IMR-90 (cell line): ENCODE measurements around the gene PSG4. TPM values are rescaled to one million over a fixed set of nuclear protein-coding genes. Genes with fewer than 3 reads are reported as not detected.
A peak's percentile ranks its signal among the peaks of the same experiment; 100 is the strongest.
"Not testable (repeated sequence)": the region's sequence is repeated elsewhere in the genome, so short reads cannot be mapped to it uniquely, and the experiment has no call there.

Experiments
- ATAC-seq: fragments of 200-7000 bp; cut with Tn5 transposase; 2 replicates; pipeline ENCODE4 v1.9.1; 2020; ENCODE audit warnings: low read depth, mild to moderate bottlenecking, moderate library complexity
- BruUV-seq: library from RNA; stranded (reverse); fragments of 400-500 nt; replicated peaks from 2 replicates; lab custom pipeline; 2021; lab: Mats Ljungman, UMichigan
- CTCF ChIA-PET: fragments of 300-600 bp; formaldehyde crosslinking; extraction: SDS; loops from one replicate; lab custom pipeline; 2021; ENCODE audit warnings: antibody characterized with exemption; lab: Yijun Ruan, JAX
- POLR2A ChIA-PET: fragments of 300-600 bp; sonication (Branson Sonifier 250); formaldehyde crosslinking; loops from one replicate; lab custom pipeline; 2022; ENCODE audit warnings: antibody characterized with exemption; ENCODE audit not compliant: unreplicated experiment; lab: Charles Lee
- DNase-seq: peaks from one replicate; pipeline ENCODE4 v3.0.0; 2013
- H2AFZ ChIP-seq: replicated peaks from 2 replicates; pipeline ENCODE3; 2013; ENCODE audit warnings: low read length, mild to moderate bottlenecking; ENCODE audit not compliant: poor library complexity
- H2AK5ac ChIP-seq: 2 replicates; pipeline ENCODE4 v1.6.1; 2013; ENCODE audit warnings: low read depth, low read length, inconsistent platforms
- H2AK9ac ChIP-seq: replicated peaks from 2 replicates; pipeline ENCODE3; 2013; ENCODE audit warnings: mild to moderate bottlenecking, low read depth, low read length, moderate library complexity; ENCODE audit not compliant: poor library complexity
- H2BK120ac ChIP-seq: 2 replicates; pipeline ENCODE4 v1.6.1; 2013; ENCODE audit warnings: low read depth, low read length, inconsistent platforms
- H2BK15ac ChIP-seq: 3 replicates; pipeline ENCODE4 v1.6.1; 2013; ENCODE audit warnings: low read depth, low read length, inconsistent platforms
- H2BK20ac ChIP-seq: 2 replicates; pipeline ENCODE4 v1.6.1; 2013; ENCODE audit warnings: low read depth, mild to moderate bottlenecking, inconsistent platforms, low read length, moderate library complexity
- H2BK5ac ChIP-seq: 2 replicates; pipeline ENCODE4 v1.6.1; 2013; ENCODE audit warnings: mild to moderate bottlenecking, low read depth, low read length, inconsistent platforms; ENCODE audit not compliant: poor library complexity, severe bottlenecking
- H3K14ac ChIP-seq: replicated peaks from 2 replicates; pipeline ENCODE4 v1.6.1; 2013; ENCODE audit warnings: low read depth, low read length, inconsistent platforms
- H3K18ac ChIP-seq: 2 replicates; pipeline ENCODE4 v1.6.1; 2013; ENCODE audit warnings: low read depth, low read length, control low read depth
- H3K23ac ChIP-seq: 2 replicates; pipeline ENCODE4 v1.6.1; 2013; ENCODE audit warnings: low read depth, low read length, inconsistent platforms
- H3K27ac ChIP-seq: 2 replicates; pipeline ENCODE4 v1.5.1; 2013; ENCODE audit warnings: mild to moderate bottlenecking, control low read depth, low read length; ENCODE audit not compliant: insufficient read depth
- H3K27me3 ChIP-seq: 2 replicates; pipeline ENCODE4 v1.6.1; 2013; ENCODE audit warnings: low read length; ENCODE audit not compliant: control insufficient read depth, insufficient read depth
- H3K36me3 ChIP-seq: 2 replicates; pipeline ENCODE4 v1.6.1; 2013; ENCODE audit warnings: low read length, mixed read lengths; ENCODE audit not compliant: control insufficient read depth, insufficient read depth
- H3K4ac ChIP-seq: 2 replicates; pipeline ENCODE4 v1.6.1; 2013; ENCODE audit warnings: low read depth, low read length, inconsistent platforms
- H3K4me1 ChIP-seq: 2 replicates; pipeline ENCODE4 v1.6.1; 2013; ENCODE audit warnings: low read length, mixed read lengths; ENCODE audit not compliant: control insufficient read depth, insufficient read depth
- H3K4me2 ChIP-seq: 2 replicates; pipeline ENCODE4 v1.6.1; 2013; ENCODE audit warnings: low read depth, mild to moderate bottlenecking, control low read depth, low read length, moderate library complexity
- H3K4me3 ChIP-seq: 2 replicates; pipeline ENCODE4 v1.5.1; 2013; ENCODE audit warnings: low read depth, mild to moderate bottlenecking, control low read depth, low read length, moderate library complexity; ENCODE audit not compliant: insufficient read depth
- H3K56ac ChIP-seq: 2 replicates; pipeline ENCODE4 v1.6.1; 2013; ENCODE audit warnings: low read length, inconsistent platforms; ENCODE audit not compliant: insufficient read depth; ENCODE audit errors: extremely low read depth
- H3K79me1 ChIP-seq, 2 experiments: 2 replicates each; pipeline ENCODE4 v1.6.1; 2013; ENCODE audit warnings: low read length in 2 of 2, inconsistent platforms in 1 of 2, low read depth in 1 of 2
- H3K9ac ChIP-seq: 2 replicates; pipeline ENCODE4 v1.6.1; 2013; ENCODE audit warnings: low read depth, low read length, control low read depth
- H3K9me1 ChIP-seq: 2 replicates; pipeline ENCODE4 v1.6.1; 2013; ENCODE audit warnings: low read length, inconsistent platforms; ENCODE audit not compliant: insufficient read depth
- H3K9me3 ChIP-seq: 2 replicates; pipeline ENCODE4 v1.6.1; 2013; ENCODE audit warnings: low read length; ENCODE audit not compliant: control insufficient read depth, insufficient read depth
- H4K20me1 ChIP-seq: 2 replicates; pipeline ENCODE4 v1.6.1; 2013; ENCODE audit warnings: low read length, inconsistent platforms; ENCODE audit not compliant: insufficient read depth
- H4K5ac ChIP-seq: 2 replicates; pipeline ENCODE4 v1.6.1; 2013; ENCODE audit warnings: mild to moderate bottlenecking, low read depth, low read length, control low read depth
- H4K8ac ChIP-seq, 2 experiments: 2 replicates each; pipeline ENCODE4 v1.6.1; 2013; ENCODE audit warnings: low read depth in 2 of 2, low read length in 2 of 2, control low read depth in 1 of 2, inconsistent platforms in 1 of 2
- H4K91ac ChIP-seq: 2 replicates; pipeline ENCODE4 v1.6.1; 2013; ENCODE audit warnings: low read depth, low read length, inconsistent platforms; ENCODE audit not compliant: insufficient read depth
- CEBPB ChIP-seq: IDR thresholded peaks from 2 replicates; pipeline ENCODE4 v1.6.1; 2012; ENCODE audit warnings: low read depth, low read length, improper control_type of control experiment
- CHD1 ChIP-seq: IDR thresholded peaks from 2 replicates; pipeline ENCODE4 v1.6.1; 2012; ENCODE audit warnings: low read depth, low read length, improper control_type of control experiment
- CTCF ChIP-seq: conservative IDR thresholded peaks from 2 replicates; pipeline ENCODE4 v1.5.1; 2012; ENCODE audit warnings: mild to moderate bottlenecking, low read depth, low read length, improper control_type of control experiment
- FOS ChIP-seq: fragments of 150-350 bp; IDR thresholded peaks from 2 replicates; pipeline ENCODE4 v1.6.1; 2016; ENCODE audit warnings: low read depth, low read length
- MAFK ChIP-seq: IDR thresholded peaks from 2 replicates; pipeline ENCODE4 v1.6.1; 2012; ENCODE audit warnings: low read depth, low read length, improper control_type of control experiment
- NFE2L2 ChIP-seq: fragments of 150-350 bp; IDR thresholded peaks from 2 replicates; pipeline ENCODE4 v1.6.1; 2016; ENCODE audit warnings: low read depth, mild to moderate bottlenecking, low read length
- POLR2A ChIP-seq: IDR thresholded peaks from 2 replicates; pipeline ENCODE4 v1.6.1; 2012; ENCODE audit warnings: mild to moderate bottlenecking, low read depth, low read length
- RAD21 ChIP-seq: IDR thresholded peaks from 2 replicates; pipeline ENCODE4 v1.6.1; 2012; ENCODE audit warnings: low read length, improper control_type of control experiment
- RCOR1 ChIP-seq: IDR thresholded peaks from 2 replicates; pipeline ENCODE4 v1.6.1; 2012; ENCODE audit warnings: mild to moderate bottlenecking, low read length, improper control_type of control experiment; ENCODE audit not compliant: insufficient replicate concordance
- SMC3 ChIP-seq: fragments of 150-350 bp; IDR thresholded peaks from 2 replicates; pipeline ENCODE4 v1.6.1; 2016; ENCODE audit warnings: low read depth, mild to moderate bottlenecking, antibody characterized with exemption, low read length, moderate library complexity
- WGBS, 2 experiments: methylation state at CpG; one replicate each; pipeline versions ENCODE4 v1.1.5 to v1.1.7; 2013; ENCODE audit warnings: missing lambda C conversion rate in 2 of 2; ENCODE audit not compliant: insufficient read length in 1 of 2; ENCODE audit errors: extremely low coverage in 2 of 2; 5-methylcytosine and 5-hydroxymethylcytosine counted together
- dilution Hi-C: fragments of 300-500 bp; cut with HindIII; formaldehyde crosslinking; loops from one replicate; pipeline ENCODE4 v1.14.3; 2018; ENCODE audit warnings: low sequenced_read_pairs; ENCODE audit not compliant: unreplicated experiment
- in situ Hi-C: fragments of 300-500 bp; cut with MboI; formaldehyde crosslinking; loops from 3 replicates; pipeline ENCODE4 v1.14.3; 2019; ENCODE audit warnings: low sequenced_read_pairs, inconsistent platforms, mixed read lengths
- intact Hi-C: fragments of 100-400 bp; cut with micrococcal nuclease; formaldehyde crosslinking; loops from 2 replicates; pipeline ENCODE4 v1.10.0; 2022
- polyA plus RNA-seq, 3 experiments: library from polyadenylated mRNA; depleted of rRNA; stranded (reverse); fragments of >200 nt; gene quantifications; 2 replicates each; pipeline ENCODE4 v1.2.3, GENCODE V29; 2012; ENCODE audit warnings: low replicate concordance in 1 of 3
- total RNA-seq: library from RNA; depleted of rRNA; stranded (reverse); fragments of >200 nt; gene quantifications from 2 replicates; pipeline ENCODE4 v1.2.3, GENCODE V29; 2012

Gene PSG4
- total and polyA plus RNA-seq, 2 of the 4 experiments (the other 2 are of a cell fraction), result 106 to 223 TPM

DNA sequence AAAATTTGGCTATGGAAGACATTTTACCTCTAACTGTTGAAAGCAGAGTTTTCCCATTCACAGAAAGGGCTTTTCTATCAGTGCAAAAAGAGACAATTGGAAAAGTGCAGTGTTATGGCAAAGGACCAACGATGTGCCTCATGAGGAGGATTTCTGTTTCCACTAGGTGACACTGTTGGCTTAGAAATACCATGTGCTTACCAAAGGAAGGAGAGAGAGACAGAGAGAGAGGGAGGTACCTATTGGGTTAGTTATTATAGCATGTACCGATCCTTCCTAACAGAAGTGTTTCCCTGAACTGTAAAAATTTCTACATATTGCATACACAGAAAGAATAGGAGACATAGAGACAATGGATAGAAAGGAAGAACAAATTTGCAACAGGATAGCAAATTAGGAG lies 23.9 kb upstream of the PSG4 start:
- Histone ChIP-seq H2BK15ac (no peak overlapping the region), H3K79me1 (no peaks in the 10 kb centered on the region), H3K9ac (no peak overlapping the region), H3K18ac (no peak overlapping the region), H3K9me3 (peaks cover 5% of the 10 kb centered on the region), H3K4me3 (no peak overlapping the region), H2AFZ (no peak overlapping the region), H2BK5ac (no peak overlapping the region), H4K8ac (no peak overlapping the region), H2BK120ac (no peak overlapping the region), H3K36me3 (no peaks in the 10 kb centered on the region), H3K4me2 (no peak overlapping the region), H3K9me1 (no peaks in the 10 kb centered on the region), H4K20me1 (no peaks in the 10 kb centered on the region), H2AK5ac (no peak overlapping the region), H3K56ac (no peak overlapping the region), H3K23ac (no peak overlapping the region), H2BK20ac (no peak overlapping the region), H4K5ac (no peak overlapping the region), H3K14ac (no peak overlapping the region), H2AK9ac (no peak overlapping the region), H3K4ac (no peak overlapping the region), H3K27me3 (no peaks in the 10 kb centered on the region), H3K27ac (no peak overlapping the region), H3K4me1 (no peaks in the 10 kb centered on the region), H4K91ac (no peak overlapping the region)
- TF ChIP-seq CEBPB (no peak), RAD21 (peak; percentile 37), RCOR1 (no peak), CTCF (peak; percentile 23; the same call in 1 of the 2 replicates), MAFK (no peak), SMC3 (peak; percentile 27; the same call in 1 of the 2 replicates), POLR2A (no peak), CHD1 (no peak), FOS (no peak), NFE2L2 (no peak)
- ChIA-PET POLR2A (no interaction called here), CTCF (no interaction called here)
- ATAC-seq (no peak), DNase-seq (peak; percentile 10)
- whole genome bisulfite sequencing, 2 experiments, result no CpG with 5 or more reads among the region's 2 CpGs
- dilution Hi-C loops, result no loop called here
- in situ Hi-C loops, result no loop called here
- BruUV-seq, result no TSS peak
- intact Hi-C loops, result no loop called here

DNA sequence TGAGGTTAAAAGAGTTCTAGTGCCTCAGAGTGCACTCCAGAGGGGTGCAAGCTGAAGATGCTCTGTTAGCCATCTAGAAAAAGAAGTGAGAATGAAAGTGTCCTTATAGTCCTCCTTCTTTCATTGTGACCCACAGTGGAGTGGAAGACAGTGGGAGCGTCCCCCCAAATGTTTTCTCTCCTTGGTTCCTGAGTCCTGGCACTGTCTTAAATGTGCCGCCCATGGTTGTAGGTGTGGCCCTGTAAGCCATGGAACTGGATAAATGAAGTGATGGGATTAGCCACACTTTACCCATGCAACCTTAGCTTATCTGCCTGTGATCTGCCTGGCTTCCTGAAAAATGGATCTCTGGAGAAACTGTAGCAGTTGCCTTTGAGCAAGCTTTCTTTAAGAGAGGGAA lies 23.3 kb upstream of the PSG4 start:
- H2BK120ac ChIP-seq, dilution Hi-C loops, H3K9me1 ChIP-seq, H2BK20ac ChIP-seq, H3K36me3 ChIP-seq, CTCF ChIA-PET, H3K27me3 ChIP-seq, H3K9me3 ChIP-seq, H3K79me1 ChIP-seq, POLR2A ChIA-PET, in situ Hi-C loops, H4K5ac ChIP-seq, H3K23ac ChIP-seq, H3K27ac ChIP-seq, H3K4me3 ChIP-seq, intact Hi-C loops, BruUV-seq, H4K8ac ChIP-seq, H3K14ac ChIP-seq, H3K18ac ChIP-seq, ATAC-seq, H2AK9ac ChIP-seq, H3K9ac ChIP-seq, H2AFZ ChIP-seq, H3K4ac ChIP-seq, H2BK5ac ChIP-seq, H4K91ac ChIP-seq, H3K56ac ChIP-seq, H2BK15ac ChIP-seq, H2AK5ac ChIP-seq, H4K20me1 ChIP-seq, H3K4me2 ChIP-seq, H3K4me1 ChIP-seq, DNase-seq: not testable (repeated sequence)
- no CpG with 5 or more reads among the region's 2 CpGs for WGBS, 2 experiments
